Ascending aorta (tissue), 2 donors: ENCODE measurements around the gene BLCAP. TPM values are rescaled to one million over a fixed set of nuclear protein-coding genes. Genes with fewer than 3 reads are reported as not detected.
A peak's percentile ranks its signal among the peaks of the same experiment; 100 is the strongest.
"Not testable (repeated sequence)": the region's sequence is repeated elsewhere in the genome, so short reads cannot be mapped to it uniquely, and the experiment has no call there.

Experiments used
- DNase-seq, 2 donors: peaks; one replicate each; pipeline ENCODE4 v3.0.0-alpha.2; 2019; ENCODE audit warnings: low spot score in 2 of 2
- H3K27ac ChIP-seq, 2 donors: fragments of 200-600 bp; sonication (generic); one replicate each; pipeline ENCODE4 v1.5.1; 2016 to 2017; ENCODE audit warnings: mild to moderate bottlenecking in 1 of 2
- H3K27me3 ChIP-seq: fragments of 200-600 bp; sonication (generic); one replicate; pipeline ENCODE4 v1.5.1; 2017
- H3K36me3 ChIP-seq, 2 donors: fragments of 200-600 bp; sonication (generic); one replicate each; pipeline ENCODE4 v1.5.1; 2016
- H3K4me1 ChIP-seq, 2 donors: fragments of 200-600 bp; sonication (generic); one replicate each; pipeline ENCODE4 v1.5.1; 2016 to 2017; ENCODE audit warnings: mild to moderate bottlenecking in 1 of 2
- H3K4me3 ChIP-seq, 2 donors: fragments of 200-600 bp; sonication (generic); one replicate each; pipeline ENCODE4 v1.5.1; 2016 to 2017; ENCODE audit warnings: mild to moderate bottlenecking in 1 of 2
- H3K9me3 ChIP-seq, 2 donors: fragments of 200-600 bp; sonication (generic); one replicate each; pipeline ENCODE4 v1.5.1; 2016
- CTCF ChIP-seq, 3 experiments: fragments of 200-600 bp in 2 of 3; fragments of 450-650 bp in 1 of 3; sonication (generic) in 2 of 3; IDR thresholded peaks; one replicate each; pipeline ENCODE4 v1.5.1; 2016 to 2019; ENCODE audit warnings: antibody characterized with exemption in 3 of 3, mild to moderate bottlenecking in 1 of 3, moderate library complexity in 1 of 3
- intact Hi-C: fragments of 100-400 bp; cut with DNase I; formaldehyde crosslinking; loops from one replicate; pipeline ENCODE4 v1.15.1; 2023
- total RNA-seq: library from RNA; depleted of rRNA; stranded (reverse); fragments of >200 nt; gene quantifications from one replicate; pipeline ENCODE4 v1.1.0, GENCODE V29; 2016

Gene BLCAP
- total RNA-seq, 1 donor from 2014 or later = 43.9 TPM

- Histone ChIP-seq H3K4me1 (no peaks in the 10 kb centered on the region), H3K27me3 (no peaks in the 10 kb centered on the region), H3K9me3 (no peaks in the 10 kb centered on the region), H3K27ac (no peak overlapping the region), H3K36me3 (no peaks in the 10 kb centered on the region), H3K4me3 (no peak overlapping the region)
- TF ChIP-seq CTCF (IDR thresholded peaks at IDR 0.05) = no peak
- DNase-seq = peak in 1 of 2 donors; percentile 22
- intact Hi-C loops = no loop called here
Observed at GRCh38 chr20:37559312-37560027, 31.8 kb upstream of the BLCAP start.

GRCh38 chr20:37558779-37559178 is 31.1 kb upstream of the BLCAP start:
- Histone ChIP-seq H3K9me3 (no peaks in the 10 kb centered on the region), H3K36me3 (no peaks in the 10 kb centered on the region), H3K27me3 (no peaks in the 10 kb centered on the region), H3K4me1 (no peaks in the 10 kb centered on the region), H3K4me3 (no peak overlapping the region), H3K27ac (no peak overlapping the region)
- no peak for TF ChIP-seq CTCF (IDR thresholded peaks at IDR 0.05)
- intact Hi-C loops = no loop called here
- DNase-seq = peak in 1 of 2 donors; percentile 48

- no peaks in the 10 kb centered on the region for H3K27me3 ChIP-seq
- TF ChIP-seq CTCF (IDR thresholded peaks at IDR 0.05) = no peak
- intact Hi-C loops = no loop called here
- no peak overlapping the region for H3K27ac ChIP-seq
- no peaks in the 10 kb centered on the region for H3K36me3 ChIP-seq
- H3K9me3 ChIP-seq = no peaks in the 10 kb centered on the region
- peak in 1 of 2 donors; percentile 39 for DNase-seq
- no peak overlapping the region for H3K4me3 ChIP-seq
- no peaks in the 10 kb centered on the region for H3K4me1 ChIP-seq
Observed at GRCh38 chr20:37558306-37558705, 30.6 kb upstream of the BLCAP start.

GRCh38 chr20:37556538-37556937 is 28.9 kb upstream of the BLCAP start:
- no peak for TF ChIP-seq CTCF (IDR thresholded peaks at IDR 0.05)
- Histone ChIP-seq H3K27me3 (no peaks in the 10 kb centered on the region), H3K36me3 (no peaks in the 10 kb centered on the region), H3K27ac (no peak overlapping the region), H3K4me1 (no peaks in the 10 kb centered on the region), H3K4me3 (no peak overlapping the region), H3K9me3 (no peaks in the 10 kb centered on the region)
- intact Hi-C loops = no loop called here
- DNase-seq = peak in 1 of 2 donors; percentile 25

- H3K4me1 ChIP-seq, H3K4me3 ChIP-seq, H3K27me3 ChIP-seq, H3K27ac ChIP-seq, H3K9me3 ChIP-seq, H3K36me3 ChIP-seq, intact Hi-C loops: not testable (repeated sequence)
- peak in 1 of 2 donors; percentile 35 for DNase-seq
Observed at GRCh38 chr20:37554721-37555298, 27.1 kb upstream of the BLCAP start.

GRCh38 chr20:37552415-37552814 is 24.7 kb upstream of the BLCAP start:
- Histone ChIP-seq H3K9me3 (no peaks in the 10 kb centered on the region), H3K4me1 (no peaks in the 10 kb centered on the region), H3K27ac (no peak overlapping the region), H3K4me3 (no peak overlapping the region), H3K36me3 (no peaks in the 10 kb centered on the region), H3K27me3 (no peaks in the 10 kb centered on the region)
- intact Hi-C loops = no loop called here
- no peak for TF ChIP-seq CTCF (IDR thresholded peaks at IDR 0.05)
- no peak for DNase-seq

- H3K27me3 ChIP-seq, H3K9me3 ChIP-seq, intact Hi-C loops, H3K27ac ChIP-seq, H3K4me3 ChIP-seq, H3K36me3 ChIP-seq, DNase-seq, H3K4me1 ChIP-seq: not testable (repeated sequence)
Observed at GRCh38 chr20:37551660-37552059, 24.0 kb upstream of the BLCAP start.

- H3K4me3 ChIP-seq, H3K9me3 ChIP-seq, DNase-seq, H3K27ac ChIP-seq, H3K4me1 ChIP-seq, H3K27me3 ChIP-seq, intact Hi-C loops, H3K36me3 ChIP-seq: not testable (repeated sequence)
Observed at GRCh38 chr20:37550101-37550920, 22.6 kb upstream of the BLCAP start.
